HG02943 (cell line): Measurements from ENCODE around the gene SWI5.
"Not testable (repeated sequence)": the region's sequence is repeated elsewhere in the genome, so short reads cannot be mapped to it uniquely, and the experiment has no call there.

ENCODE experiments used
- ATAC-seq: cut with Tn5 transposase; IDR thresholded peaks from one replicate; pipeline ENCODE4 v1.9.1; 2021; ENCODE audit warnings: mild to moderate bottlenecking, low read depth, moderate library complexity; ENCODE audit not compliant: unreplicated experiment

Gene SWI5

DNA sequence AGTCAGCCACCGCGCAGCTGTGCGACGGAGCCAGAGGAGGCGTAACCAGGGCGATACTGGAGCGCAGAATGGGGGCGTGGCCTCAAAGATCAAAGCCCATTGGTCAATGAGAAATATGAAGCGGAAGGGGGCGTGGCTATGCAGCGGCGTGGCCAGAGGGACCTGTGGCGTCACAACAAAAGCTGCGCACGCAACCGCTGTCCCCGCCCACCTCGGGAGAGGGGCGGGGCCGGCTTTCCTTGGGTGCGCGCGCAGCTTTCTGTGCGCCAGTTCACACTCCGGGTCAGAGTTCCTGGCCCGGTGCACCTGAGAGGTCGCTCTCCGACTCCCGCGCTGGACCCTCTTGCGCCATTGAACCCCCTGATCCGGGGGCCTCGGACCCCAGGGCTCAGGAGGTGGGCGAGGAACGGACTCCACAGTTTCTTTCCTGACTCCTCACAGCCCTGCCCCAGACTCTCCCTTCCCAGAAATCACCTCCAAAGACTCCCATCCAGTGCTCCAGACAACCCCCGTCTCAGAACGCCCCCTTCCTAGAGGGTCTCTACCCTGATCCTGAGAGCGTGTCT is at the start of gene SWI5:
TSS of gene SWI5 (plus strand) at position 269 of the 566 bp plus-strand sequence.
- ATAC-seq, result peak; percentile 94

DNA sequence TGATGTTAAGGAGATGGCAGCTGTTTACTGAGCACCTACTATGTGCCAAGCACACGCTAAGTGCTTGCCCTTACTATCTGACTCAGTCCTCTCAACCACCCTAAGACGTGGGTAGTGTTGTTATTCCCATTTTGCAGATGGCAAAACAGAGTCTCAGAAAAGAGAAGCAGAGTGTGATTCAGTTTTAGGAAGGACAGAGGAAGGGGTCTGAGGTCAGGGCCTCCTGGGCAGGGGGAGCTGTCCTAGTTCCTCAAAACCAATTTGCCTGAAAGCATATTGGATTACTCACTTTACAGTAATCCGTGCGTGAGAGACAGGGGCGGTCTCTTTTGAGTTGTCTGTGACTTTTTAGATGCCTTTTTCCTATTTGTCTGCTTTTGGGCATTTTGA is 49.7 kb upstream of the SWI5 start:
- no peak for ATAC-seq

DNA sequence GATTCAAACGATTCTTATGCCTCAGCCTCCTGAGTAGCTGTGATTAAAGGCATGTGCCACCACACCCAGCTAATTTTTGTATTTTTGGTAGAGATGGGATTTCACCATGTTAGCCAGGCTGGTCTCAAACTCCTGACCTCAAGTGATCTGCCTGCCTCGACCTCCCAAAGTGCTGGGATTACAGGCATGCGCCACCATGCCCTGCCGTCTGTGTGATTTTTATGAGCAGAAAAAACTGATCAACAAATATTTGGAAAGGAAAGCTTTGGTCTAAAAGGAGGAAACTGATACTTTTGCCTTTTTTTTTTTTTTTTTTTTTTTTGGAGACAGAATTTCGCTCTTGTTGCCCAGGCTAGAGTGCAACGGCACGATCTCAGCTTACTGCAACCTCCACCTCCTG is 45.2 kb upstream of the SWI5 start:
- ATAC-seq, result not testable (repeated sequence)

DNA sequence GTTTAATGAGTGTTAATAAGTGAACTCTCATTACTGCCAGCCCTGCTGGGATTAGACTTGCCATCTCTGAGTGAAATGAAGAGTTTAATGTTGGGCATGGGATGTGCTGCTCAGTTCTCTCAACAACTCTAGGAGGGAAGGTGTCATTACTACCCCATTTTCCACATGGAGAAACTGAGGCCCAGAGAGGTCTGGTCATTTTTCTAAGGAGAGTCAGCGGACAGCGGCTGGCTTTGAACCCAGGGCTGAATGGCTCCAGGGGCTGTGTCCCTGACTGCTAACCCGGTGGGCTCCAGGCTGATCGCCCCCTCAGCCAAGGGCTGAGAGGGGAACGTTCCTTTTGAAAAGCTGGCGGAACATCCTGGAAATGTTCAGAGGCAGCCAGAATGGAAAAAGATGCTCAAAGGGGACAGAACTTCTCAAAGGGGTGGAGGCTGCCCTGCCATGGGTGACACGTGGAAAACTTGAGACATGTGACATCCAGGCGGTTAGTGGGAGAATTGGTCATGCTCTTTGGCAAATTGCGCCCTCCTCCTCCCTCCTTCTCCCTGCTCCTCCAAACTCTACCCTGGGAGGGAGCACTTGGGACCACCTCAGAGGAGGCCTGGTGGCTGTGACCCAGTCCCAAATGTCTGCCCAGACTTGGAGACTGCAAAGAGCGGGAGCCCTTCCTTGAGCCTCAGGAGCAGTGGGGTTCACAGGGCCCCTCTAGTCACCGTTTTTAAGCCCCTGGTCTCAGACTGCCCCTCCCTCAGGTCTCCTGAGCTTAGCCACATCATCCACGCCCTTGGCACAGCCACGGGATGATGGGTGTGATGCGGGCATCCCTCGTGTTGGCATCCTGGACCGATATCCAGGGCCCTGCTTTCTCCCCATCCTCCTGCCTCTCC is 44.2 kb upstream of the SWI5 start:
- no peak for ATAC-seq

DNA sequence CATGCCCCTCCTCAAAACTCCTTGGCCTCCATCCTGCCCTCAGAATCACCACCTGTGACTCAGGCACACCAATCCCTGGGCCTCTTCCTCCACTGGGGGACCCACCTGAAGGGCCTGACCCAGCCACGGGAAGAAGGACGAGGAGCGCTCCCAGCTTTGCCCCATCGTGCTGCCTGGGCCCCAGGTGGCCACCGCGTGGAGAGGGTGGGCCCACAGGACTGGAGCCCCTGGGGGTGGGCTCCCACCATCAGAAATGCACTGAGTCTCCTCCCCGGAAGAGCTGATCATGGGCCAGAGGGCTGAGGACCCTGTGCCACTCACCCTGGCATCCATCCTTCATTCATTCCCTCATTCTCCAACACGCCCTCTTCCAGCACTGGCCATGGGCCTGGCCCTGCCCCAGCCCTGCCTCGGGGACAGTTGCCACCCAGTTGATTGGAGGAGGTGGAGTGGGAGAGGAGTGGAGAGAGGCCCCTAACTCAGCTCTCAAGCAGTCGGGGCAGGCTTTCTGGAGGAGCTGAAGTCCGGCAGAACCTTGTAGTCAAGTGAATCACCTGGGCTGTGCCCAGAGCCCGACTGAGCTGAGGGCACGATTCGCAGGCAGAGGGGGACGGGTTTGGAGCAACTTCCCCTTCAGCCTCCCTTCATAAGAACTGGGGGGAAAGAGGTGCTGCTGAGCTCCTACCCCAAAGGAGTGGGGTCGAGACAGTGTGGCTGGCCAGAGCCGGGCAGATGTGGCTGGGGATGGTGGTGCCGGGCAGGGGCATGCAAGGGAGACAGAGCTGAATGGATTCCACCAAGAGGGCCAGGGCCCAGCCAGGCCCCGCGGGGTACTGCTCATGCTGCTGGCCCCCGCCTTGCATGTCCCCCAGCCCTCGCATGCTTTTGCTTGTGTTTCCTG is 43.3 kb upstream of the SWI5 start:
- no peak for ATAC-seq

DNA sequence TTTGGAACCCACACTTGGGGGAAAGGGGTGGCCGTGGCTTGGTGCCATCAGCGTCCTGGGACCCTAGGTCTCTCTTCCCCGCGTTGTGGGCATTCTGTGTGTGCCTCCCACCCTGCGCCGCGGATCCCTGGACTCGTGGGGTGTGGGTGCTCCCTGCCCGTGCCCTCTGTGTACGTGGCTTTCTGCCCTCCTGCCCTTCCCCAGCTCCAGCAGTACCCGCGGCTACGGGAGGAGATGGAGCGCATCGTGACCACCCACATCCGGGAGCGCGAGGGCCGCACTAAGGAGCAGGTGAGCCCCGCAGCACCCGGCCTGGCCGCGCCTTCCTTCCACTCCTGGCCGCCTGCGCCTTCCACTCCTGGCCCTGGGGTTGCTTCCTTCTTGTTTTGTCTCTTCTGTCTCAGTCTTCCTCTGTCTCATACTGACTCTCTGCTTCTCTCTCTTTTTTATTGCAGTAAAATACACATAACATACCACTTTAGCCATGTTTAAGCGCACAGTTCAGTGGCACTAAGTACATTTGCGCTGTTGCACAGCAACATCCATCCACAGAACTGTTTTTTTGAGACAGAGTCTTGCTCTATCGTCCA is 42.2 kb upstream of the SWI5 start:
- no peak for ATAC-seq

DNA sequence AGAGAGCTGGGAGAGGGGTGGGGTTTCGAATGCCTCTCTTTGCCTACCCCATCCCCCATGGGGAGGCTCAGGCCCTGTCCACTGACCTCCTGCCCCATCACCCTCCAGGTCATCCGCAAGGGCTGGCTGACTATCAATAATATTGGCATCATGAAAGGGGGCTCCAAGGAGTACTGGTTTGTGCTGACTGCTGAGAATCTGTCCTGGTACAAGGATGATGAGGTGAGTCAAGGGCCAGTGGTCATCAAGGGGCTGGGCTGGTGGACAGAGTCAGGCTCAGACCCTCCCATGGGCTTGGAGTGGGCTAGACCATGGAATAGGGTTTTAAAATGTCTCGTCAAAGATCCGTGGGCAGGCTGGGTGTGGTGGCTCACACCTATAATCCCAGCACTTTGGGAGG is 34.0 kb upstream of the SWI5 start:
- no peak for ATAC-seq

DNA sequence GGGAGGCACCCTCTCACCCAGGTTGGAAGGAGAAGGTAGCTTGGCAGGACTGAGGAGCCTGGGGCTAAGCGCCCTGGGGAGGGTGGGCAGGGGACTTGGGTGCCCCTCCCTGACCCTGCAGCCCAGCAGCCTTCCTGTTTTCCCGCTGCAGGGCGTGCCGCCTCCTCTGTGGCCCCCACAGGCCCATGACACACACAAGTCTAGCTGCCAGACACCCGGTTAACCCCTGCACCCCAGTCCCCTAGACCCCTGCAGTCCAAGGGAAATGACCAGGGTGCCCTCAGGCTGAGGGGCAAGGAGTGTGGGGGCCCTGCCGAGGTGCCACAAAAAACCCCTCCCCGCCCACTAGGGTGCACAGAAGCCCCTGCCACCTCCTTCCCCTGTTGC is 33.3 kb upstream of the SWI5 start:
- no peak for ATAC-seq

DNA sequence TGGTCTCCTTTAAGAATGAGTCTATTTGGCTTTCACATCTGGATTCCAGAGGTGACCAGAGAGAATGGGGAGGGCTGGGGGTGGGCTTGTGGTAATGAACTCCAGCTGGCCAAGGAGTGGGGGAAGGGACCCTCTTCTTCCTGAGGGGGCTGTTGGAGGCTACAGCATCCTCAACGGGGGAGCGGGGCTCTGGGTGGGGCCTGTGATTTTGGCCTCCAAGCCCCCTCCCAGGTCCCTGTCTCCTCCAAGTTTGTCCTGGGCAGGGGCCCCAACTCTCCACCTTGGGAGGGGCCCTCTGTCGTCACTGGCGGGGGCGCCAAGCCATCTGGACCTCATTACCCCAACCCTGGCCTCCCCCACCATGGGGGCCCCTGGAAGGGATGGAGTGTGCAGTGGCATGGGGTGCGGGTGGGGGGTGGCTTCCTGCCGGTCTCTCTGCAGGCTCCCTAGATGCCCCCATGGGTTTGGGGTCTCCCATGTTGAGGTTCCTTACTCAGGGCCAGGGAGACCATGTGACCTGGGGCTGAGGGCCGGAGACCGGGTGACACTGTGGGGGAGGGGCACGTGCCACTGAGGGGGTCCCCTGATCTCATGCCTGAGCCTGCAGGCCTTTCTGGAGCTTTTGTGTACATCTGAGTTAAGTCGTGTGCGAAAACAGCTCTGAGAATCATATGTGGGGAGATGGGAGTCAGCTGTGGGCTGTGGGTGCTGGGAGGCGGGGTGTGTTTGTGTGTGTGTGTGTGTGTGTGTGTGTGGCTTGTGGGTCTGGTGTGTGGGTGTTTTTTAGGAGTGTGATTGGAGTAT is 32.7 kb upstream of the SWI5 start:
- ATAC-seq, result no peak

DNA sequence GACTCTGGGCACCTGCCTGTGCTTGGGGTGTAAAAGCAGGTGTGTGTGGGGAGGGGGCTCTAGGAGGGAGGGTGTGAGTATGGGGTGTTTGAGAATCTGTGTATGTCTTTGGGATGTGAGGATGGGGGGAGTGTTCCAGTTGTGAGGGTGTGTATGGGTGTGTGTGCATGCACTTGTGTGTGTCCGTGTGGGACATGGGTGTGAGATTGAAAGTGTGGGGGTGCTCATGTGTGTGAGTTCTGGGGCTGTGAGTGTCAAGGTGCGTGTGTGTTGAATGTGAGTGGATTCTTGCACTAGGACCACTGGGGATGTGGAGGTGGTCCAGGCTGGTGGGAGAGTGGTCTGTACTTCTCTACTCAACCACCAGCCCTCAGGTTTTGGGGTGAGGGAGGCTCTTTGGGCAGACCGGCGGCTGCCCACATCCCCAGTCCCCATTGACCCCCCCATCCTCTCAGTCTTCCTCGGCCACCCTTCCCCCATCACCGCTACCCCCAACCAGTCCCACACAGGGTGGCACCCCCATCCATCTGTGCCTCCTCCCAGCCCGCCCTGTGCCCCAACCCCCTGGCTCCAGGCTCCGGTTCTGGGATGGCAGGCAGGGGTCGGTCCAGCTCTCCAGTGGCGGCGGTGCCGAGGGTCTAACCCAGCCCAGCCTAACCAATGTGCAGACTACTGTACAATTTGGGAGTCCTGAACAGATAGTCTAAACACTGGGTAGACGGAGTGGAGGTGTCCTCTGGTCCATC is 31.8 kb upstream of the SWI5 start:
- ATAC-seq, result no peak

DNA sequence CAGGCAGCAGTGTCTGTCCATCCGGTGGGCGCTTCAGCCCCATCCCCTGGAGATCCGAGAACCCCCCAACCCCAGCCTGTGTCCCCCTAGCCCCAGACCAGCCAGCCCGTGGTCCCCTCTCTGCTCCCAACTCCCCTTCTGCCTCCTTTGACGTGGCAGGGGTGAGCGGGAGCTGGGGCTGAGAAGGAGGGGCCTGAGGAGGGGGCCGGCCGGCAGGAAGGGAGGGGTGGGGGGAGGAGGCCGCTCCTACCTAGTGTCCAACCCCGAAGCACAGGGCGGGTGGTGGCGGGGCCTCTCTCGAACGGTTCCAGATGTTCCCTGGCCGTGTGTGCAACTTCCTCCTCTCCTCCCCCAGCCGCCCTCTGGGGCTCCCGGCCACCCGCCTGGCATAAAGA is 31.2 kb upstream of the SWI5 start:
- ATAC-seq, result no peak

DNA sequence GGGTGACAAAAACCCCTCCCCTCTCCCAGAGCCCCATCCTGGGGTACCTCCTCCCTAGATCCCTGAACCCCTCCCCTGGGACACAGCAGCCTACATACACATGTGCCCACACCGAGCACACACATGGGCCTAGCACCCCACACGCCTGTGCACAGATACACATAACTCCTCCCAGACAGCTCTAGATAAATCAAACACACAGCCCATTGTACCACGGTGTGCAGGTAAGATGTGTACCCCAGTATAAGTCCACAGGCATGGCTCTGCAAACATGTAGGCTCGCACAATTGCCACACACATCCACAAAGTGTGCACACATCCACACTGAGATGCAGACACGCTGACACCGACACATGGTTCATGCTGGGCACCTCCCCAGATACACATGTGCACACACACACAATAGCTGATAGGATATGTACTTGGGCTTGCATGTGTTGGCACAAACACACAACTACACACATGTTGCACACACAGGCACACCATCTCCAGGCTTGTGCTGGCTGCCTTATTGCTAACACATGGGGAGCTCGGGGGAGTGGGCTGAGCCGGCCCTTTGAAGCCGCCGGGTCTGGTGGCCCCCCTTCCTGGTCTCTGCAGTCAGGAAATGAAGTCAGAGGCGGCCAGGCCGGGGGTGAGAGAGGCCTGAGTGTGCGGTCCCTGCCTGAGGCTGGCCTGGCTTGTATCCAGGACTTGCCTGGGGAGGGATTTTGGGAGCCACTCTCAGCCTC is 30.5 kb upstream of the SWI5 start:
- ATAC-seq, result no peak

DNA sequence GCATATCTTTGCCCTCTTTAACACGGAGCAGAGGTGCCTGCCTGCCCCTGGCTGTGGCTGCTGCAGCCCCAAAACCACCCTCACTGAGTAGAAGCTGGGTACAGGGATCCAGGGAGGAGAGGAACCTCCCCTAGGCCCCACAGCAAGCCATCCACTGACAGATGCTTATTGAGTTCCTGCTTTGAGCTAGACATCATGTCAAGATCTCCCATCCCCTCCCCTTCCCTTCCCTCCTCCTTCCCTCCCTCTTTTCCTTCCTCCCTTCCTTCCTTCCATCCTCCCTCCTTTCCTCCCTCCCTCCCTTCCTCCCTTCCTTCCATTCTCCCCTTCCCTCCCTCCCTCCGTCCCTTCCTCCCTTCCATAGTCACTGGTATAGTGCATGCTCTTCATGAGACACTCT is 29.6 kb upstream of the SWI5 start:
- no peak for ATAC-seq

DNA sequence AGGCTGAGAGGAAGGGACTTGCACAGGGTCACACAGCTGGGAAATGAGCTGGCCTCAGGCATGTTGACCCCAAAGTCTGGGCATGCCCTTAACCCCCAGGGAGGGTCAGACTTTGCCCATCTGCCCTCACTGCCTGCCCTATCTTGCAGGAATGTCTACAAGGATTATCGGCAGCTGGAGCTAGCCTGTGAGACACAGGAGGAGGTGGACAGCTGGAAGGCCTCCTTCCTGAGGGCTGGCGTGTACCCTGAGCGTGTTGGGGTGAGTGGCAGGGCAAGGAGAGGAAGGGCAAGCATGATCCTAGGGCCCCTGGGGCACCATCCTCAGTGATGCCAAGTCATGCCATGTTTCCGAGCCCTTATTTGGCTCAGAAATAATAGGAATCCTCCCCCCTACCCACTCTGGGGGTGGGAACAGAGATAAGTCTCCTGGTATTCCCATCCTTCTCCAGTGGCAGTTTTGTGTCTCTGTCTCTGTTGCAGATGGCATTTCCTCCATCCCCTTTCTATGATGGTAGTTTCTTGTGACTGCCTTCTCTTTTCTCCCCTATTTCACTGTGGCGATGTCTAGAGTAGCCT is 28.8 kb upstream of the SWI5 start:
- ATAC-seq, result no peak

DNA sequence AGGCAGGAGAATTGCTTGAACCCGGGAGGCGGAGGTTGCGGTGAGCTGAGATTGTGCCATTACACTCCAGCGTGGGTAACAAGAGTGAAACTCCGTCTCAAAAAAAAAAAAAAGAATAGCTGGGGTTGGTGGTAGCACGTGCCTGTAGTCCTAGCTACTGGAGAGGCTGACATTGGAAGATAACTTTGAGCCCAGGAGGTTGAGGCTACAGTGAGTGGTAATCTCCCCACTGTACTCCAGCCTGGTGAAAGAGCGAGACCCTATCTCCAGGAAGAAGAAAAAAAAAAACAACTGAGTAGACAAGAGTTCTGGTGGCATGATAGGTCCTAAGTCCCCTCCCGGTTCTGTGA is 26.5 kb upstream of the SWI5 start:
- no peak for ATAC-seq

DNA sequence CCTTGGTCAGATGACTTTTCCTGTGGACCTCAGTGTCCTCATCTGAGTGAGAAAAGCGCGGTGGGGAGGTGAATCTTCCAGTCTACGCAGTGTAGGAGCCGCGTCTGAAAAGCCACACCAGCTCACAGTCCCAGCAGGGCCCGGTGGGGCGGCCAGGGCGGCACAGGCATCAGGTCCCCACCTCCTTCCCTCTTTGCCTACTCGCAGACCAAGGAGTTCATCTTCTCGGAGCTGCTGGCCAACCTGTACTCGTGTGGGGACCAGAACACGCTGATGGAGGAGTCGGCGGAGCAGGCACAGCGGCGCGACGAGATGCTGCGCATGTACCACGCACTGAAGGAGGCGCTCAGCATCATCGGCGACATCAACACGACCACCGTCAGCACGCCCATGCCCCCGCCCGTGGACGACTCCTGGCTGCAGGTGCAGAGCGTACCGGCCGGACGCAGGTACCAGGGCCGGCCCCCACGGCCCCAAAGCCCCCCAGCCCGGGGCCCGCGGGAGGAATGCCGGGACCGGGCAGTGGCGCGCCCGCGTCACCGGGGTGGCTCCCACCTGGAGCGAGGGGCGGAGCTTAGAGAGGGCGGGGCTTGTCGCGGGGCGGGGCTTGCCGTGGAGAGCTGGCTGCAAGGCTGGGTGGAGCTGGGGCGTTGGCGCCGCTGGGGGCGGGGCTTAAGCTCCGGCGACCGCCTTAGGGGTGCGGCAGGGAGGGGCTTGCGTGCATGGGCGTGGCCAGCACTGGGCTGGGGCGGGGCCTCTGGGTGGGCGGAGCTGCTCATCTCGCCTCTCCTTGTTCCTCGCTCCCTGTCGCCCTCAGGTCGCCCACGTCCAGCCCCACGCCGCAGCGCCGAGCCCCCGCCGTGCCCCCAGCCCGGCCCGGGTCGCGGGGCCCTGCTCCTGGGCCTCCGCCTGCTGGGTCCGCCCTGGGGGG is 25.9 kb upstream of the SWI5 start:
- peak; percentile 65 for ATAC-seq
